ENCODE results near the gene DOCK3.

GRCh38 chr3:51035630-51036029, 360.9 kb downstream of the DOCK3 start:
- TF ChIP-seq CTCF (IDR thresholded peaks at IDR 0.05; ENCODE audit: low read depth, low read length) (no peak), EZH2phosphoT487 (IDR thresholded peaks at IDR 0.05; ENCODE audit: low read depth) (no peak)
